ENCODE data around the gene MATN1.

DNA sequence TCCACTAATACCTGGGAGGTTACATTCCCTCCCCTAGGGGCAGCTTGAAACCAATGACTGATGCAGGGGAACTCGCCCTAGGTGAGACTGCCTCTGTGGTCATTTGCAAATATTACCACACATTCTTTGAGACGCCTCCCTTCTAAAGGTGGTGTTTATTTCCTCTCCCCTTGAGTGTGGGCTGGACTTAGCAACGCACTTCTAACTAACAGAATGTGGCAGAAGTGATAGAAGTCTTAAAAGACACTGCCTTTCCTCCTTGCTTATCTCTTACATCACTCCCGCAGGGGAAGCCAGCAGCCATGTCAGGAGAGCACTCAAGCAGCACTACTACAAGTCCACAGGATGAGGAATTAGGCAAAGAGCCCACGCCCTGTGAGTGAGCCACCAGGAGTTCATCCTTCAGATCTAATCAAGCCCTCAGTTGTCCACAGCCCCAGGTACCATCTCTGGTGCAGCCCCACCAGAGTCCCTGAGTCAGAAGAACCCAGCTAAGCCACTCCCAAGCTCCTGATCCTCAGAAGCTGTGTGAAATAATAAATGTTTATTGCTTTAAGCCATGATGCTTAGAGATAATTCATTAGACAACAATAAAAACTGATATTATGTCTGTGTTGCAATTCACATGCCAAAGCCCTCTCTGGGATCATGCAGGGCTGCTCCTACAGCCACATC is 14.8 kb upstream of the MATN1 start:
- TF ChIP-seq POLR2A (IDR thresholded peaks at IDR 0.05; ENCODE audit: low read length), result no peak
- no peak for TF ChIP-seq GATA1 (IDR thresholded peaks at IDR 0.05; ENCODE audit: low read depth, low read length)
